Tibial nerve (tissue), 4 donors: ENCODE measurements around the gene PDZD2.

Source experiments
- EP300 ChIP-seq, 2 donors: sonication (generic); formaldehyde crosslinking; IDR thresholded peaks; one replicate each; pipeline ENCODE4 v1.6.1; 2017; ENCODE audit warnings: antibody characterized with exemption in 2 of 2, mild to moderate bottlenecking in 1 of 2
- POLR2A ChIP-seq, 2 donors: fragments of 450-650 bp; IDR thresholded peaks; one replicate each; pipeline ENCODE4 v1.6.1; 2017; ENCODE audit warnings: antibody characterized with exemption in 2 of 2, mild to moderate bottlenecking in 2 of 2, moderate library complexity in 2 of 2
- TF ChIP-seq, protein P1 (sequence below), 5 experiments: fragments of 200-600 bp in 3 of 5; fragments of 450-650 bp in 2 of 5; sonication (generic) in 3 of 5; IDR thresholded peaks; one replicate each; pipeline ENCODE4 v1.5.1; 2016 to 2019; ENCODE audit warnings: antibody characterized with exemption in 5 of 5, mild to moderate bottlenecking in 3 of 5, moderate library complexity in 2 of 5

- TF ChIP-seq POLR2A (IDR thresholded peaks at IDR 0.05) (no peak), EP300 (IDR thresholded peaks at IDR 0.05) (peak in 1 of 2 donors; percentile 24)
- TF ChIP-seq, protein P1, sequence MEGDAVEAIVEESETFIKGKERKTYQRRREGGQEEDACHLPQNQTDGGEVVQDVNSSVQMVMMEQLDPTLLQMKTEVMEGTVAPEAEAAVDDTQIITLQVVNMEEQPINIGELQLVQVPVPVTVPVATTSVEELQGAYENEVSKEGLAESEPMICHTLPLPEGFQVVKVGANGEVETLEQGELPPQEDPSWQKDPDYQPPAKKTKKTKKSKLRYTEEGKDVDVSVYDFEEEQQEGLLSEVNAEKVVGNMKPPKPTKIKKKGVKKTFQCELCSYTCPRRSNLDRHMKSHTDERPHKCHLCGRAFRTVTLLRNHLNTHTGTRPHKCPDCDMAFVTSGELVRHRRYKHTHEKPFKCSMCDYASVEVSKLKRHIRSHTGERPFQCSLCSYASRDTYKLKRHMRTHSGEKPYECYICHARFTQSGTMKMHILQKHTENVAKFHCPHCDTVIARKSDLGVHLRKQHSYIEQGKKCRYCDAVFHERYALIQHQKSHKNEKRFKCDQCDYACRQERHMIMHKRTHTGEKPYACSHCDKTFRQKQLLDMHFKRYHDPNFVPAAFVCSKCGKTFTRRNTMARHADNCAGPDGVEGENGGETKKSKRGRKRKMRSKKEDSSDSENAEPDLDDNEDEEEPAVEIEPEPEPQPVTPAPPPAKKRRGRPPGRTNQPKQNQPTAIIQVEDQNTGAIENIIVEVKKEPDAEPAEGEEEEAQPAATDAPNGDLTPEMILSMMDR (IDR thresholded peaks at IDR 0.05) = no peak
Observed at GRCh38 chr5:31963358-31964006, 324.6 kb downstream of the PDZD2 start.
